ENCODE data around the gene C1RL. TPM values are rescaled to one million over a fixed set of nuclear protein-coding genes. Genes with fewer than 3 reads are reported as not detected.
A peak's percentile ranks its signal among the peaks of the same experiment; 100 is the strongest.

Gene C1RL
- total and polyA plus RNA-seq, 2 donors from 2014 or later: 25.2 to 147 TPM

DNA sequence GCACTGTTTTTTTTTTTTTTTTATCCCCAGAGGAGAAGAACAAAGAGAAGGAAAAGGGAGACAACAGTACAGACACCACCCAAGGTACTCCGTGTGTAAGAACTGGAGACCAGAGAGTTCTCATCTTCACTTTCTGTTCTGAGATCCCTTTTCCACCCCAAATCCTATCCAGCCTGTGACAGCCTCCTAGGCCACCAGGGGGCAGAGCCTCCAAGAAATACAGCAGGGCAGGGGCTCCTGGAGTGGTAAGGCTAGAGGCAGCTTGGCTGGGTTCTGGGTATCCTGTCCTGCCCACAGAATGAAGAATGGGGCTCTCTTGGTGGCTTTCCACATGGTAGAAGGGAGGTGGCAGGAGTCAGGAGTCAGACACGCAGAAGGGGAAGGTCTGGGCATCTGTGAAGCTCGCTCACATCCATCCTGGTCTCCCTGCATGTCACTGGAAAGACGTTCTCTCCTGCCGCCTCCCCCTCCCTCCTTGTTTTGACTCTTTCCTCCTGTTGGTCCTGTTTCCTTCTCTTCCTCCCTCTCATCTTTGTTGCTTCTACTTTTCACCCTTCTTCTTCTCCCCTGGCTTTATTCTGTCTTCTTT lies 33.1 kb upstream of the C1RL start:
- DNase-seq: peak in 4 of 5 donors; percentile 45 to 54 (median 51)
- no peak overlapping the region for H3K4me3 ChIP-seq (ENCODE audit: low read length in 3 of 3)
- no peak overlapping the region for H3K9ac ChIP-seq (ENCODE audit: low read length in 3 of 3)
- no peak for FAIRE-seq
- intact Hi-C loops (cut with DNase I): no loop called here
- TF ChIP-seq, protein P1, sequence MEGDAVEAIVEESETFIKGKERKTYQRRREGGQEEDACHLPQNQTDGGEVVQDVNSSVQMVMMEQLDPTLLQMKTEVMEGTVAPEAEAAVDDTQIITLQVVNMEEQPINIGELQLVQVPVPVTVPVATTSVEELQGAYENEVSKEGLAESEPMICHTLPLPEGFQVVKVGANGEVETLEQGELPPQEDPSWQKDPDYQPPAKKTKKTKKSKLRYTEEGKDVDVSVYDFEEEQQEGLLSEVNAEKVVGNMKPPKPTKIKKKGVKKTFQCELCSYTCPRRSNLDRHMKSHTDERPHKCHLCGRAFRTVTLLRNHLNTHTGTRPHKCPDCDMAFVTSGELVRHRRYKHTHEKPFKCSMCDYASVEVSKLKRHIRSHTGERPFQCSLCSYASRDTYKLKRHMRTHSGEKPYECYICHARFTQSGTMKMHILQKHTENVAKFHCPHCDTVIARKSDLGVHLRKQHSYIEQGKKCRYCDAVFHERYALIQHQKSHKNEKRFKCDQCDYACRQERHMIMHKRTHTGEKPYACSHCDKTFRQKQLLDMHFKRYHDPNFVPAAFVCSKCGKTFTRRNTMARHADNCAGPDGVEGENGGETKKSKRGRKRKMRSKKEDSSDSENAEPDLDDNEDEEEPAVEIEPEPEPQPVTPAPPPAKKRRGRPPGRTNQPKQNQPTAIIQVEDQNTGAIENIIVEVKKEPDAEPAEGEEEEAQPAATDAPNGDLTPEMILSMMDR (IDR thresholded peaks at IDR 0.05; ENCODE audit: borderline replicate concordance, extremely low read depth, insufficient read depth): peak; percentile 61
- no peak overlapping the region for H3K27ac ChIP-seq (ENCODE audit: low read depth in 2 of 2, low read length in 2 of 2)
- H3K36me3 ChIP-seq (ENCODE audit: control insufficient read depth in 2 of 3, insufficient read depth in 3 of 3, low read length in 3 of 3): peaks cover 0 to 36% (median 5%) of the 10 kb centered on the region in 3 donors
- no peaks in the 10 kb centered on the region for H3K9me3 ChIP-seq (ENCODE audit: control insufficient read depth in 2 of 3, insufficient read depth in 1 of 3, low read length in 3 of 3)
- H3K27me3 ChIP-seq (ENCODE audit: control insufficient read depth, insufficient read depth, low read length): no peaks in the 10 kb centered on the region
- H3K4me1 ChIP-seq (ENCODE audit: control insufficient read depth in 2 of 3, insufficient read depth in 2 of 3, low read depth in 1 of 3, low read length in 3 of 3): no peaks in the 10 kb centered on the region

- Histone ChIP-seq H3K9me3 (ENCODE audit: control insufficient read depth in 2 of 3, insufficient read depth in 1 of 3, low read length in 3 of 3) (no peaks in the 10 kb centered on the region), H3K9ac (ENCODE audit: low read length in 3 of 3) (no peak overlapping the region), H3K4me3 (ENCODE audit: low read length in 3 of 3) (no peak overlapping the region), H3K4me1 (ENCODE audit: control insufficient read depth in 2 of 3, insufficient read depth in 2 of 3, low read depth in 1 of 3, low read length in 3 of 3) (no peaks in the 10 kb centered on the region), H3K36me3 (ENCODE audit: control insufficient read depth in 2 of 3, insufficient read depth in 3 of 3, low read length in 3 of 3) (peaks cover 0 to 43% (median 12%) of the 10 kb centered on the region in 3 donors), H3K27ac (ENCODE audit: low read depth in 2 of 2, low read length in 2 of 2) (no peak overlapping the region), H3K27me3 (ENCODE audit: control insufficient read depth, insufficient read depth, low read length) (no peaks in the 10 kb centered on the region)
- DNase-seq (no peak), FAIRE-seq (no peak)
- intact Hi-C loops (cut with DNase I): no loop called here
- TF ChIP-seq, protein P1 (IDR thresholded peaks at IDR 0.05; ENCODE audit: borderline replicate concordance, extremely low read depth, insufficient read depth): no peak
Observed at GRCh38 chr12:7141351-7142005, 32.5 kb upstream of the C1RL start.

GRCh38 chr12:7139200-7139599 lies 30.2 kb upstream of the C1RL start:
- intact Hi-C loops (cut with DNase I): no loop called here
- FAIRE-seq (no peak), DNase-seq (no peak)
- Histone ChIP-seq H3K4me1 (ENCODE audit: control insufficient read depth in 2 of 3, insufficient read depth in 2 of 3, low read depth in 1 of 3, low read length in 3 of 3) (peaks cover 0 to 2% (median 0%) of the 10 kb centered on the region in 3 donors), H3K4me3 (ENCODE audit: low read length in 3 of 3) (no peak overlapping the region), H3K9me3 (ENCODE audit: control insufficient read depth in 2 of 3, insufficient read depth in 1 of 3, low read length in 3 of 3) (peaks cover 0 to 2% (median 0%) of the 10 kb centered on the region in 3 donors), H3K36me3 (ENCODE audit: control insufficient read depth in 2 of 3, insufficient read depth in 3 of 3, low read length in 3 of 3) (peaks cover 4 to 58% (median 27%) of the 10 kb centered on the region in 3 donors), H3K27ac (ENCODE audit: low read depth in 2 of 2, low read length in 2 of 2) (no peak overlapping the region), H3K27me3 (ENCODE audit: control insufficient read depth, insufficient read depth, low read length) (no peaks in the 10 kb centered on the region), H3K9ac (ENCODE audit: low read length in 3 of 3) (no peak overlapping the region)
- TF ChIP-seq, protein P1 (IDR thresholded peaks at IDR 0.05; ENCODE audit: borderline replicate concordance, extremely low read depth, insufficient read depth): no peak

Data from kidney (tissue), 14 donors.